ENCODE results near the gene ZNF609. TPM values are rescaled to one million over a fixed set of nuclear protein-coding genes. Genes with fewer than 3 reads are reported as not detected.

Gene ZNF609
- total RNA-seq, 1 donor from 2014 or later = 33.1 TPM

DNA sequence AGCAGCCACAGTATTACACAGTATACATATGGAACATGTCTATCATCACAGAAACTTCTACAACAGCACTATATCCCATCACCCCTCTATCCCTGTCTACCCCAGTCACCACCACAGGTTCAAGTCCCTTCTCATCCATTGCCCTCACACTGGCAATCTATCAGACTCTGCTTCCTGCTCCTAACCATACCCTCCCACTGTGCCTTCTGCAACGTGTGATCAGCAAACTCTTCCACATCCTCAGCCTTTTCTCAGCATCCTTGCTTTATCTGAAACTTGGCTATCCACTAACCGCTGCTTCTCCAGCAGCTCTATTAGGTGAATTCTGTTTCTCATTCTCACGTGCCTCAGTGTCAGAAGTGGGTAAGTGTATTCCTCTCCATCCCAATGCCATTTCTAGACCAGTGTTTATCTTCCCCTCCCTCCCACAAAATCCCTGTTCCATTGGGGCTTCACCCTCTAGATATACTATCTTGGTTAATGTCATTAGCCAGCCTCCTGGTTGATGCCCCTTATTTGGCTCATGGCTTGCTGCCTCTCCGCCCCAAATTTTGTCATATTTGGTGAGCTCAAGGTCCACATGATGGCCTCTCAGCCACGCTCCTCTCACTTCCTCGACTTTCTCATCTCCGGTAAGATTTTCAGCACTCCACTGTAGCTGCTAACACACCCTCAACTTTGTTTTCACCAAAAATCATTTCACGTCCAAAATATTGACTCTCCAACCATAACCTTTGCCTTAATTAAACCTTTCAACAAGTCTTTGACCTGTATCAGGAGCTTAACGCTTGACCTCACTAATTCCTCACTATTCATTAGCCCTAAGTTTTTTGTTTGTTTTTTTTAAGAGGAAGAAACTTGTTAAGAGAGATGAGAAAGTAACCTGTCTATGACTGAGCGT is 245.9 kb downstream of the ZNF609 start:
- no peak for DNase-seq (ENCODE audit: extremely low spot score in 2 of 2)
- H3K27ac ChIP-seq = no peak overlapping the region
- intact Hi-C loops (cut with DNase I) = no loop called here
- H3K9me3 ChIP-seq = no peaks in the 10 kb centered on the region
- no peak overlapping the region for H3K4me3 ChIP-seq
- H3K27me3 ChIP-seq = no peaks in the 10 kb centered on the region
- H3K4me1 ChIP-seq = peaks cover 18% of the 10 kb centered on the region
- H3K36me3 ChIP-seq = no peaks in the 10 kb centered on the region
- TF ChIP-seq POLR2A (IDR thresholded peaks at IDR 0.05) (no peak), POLR2AphosphoS5 (IDR thresholded peaks at IDR 0.05; ENCODE audit: insufficient read depth in 1 of 2, low read depth in 1 of 2) (no peak)
- TF ChIP-seq, protein P1, sequence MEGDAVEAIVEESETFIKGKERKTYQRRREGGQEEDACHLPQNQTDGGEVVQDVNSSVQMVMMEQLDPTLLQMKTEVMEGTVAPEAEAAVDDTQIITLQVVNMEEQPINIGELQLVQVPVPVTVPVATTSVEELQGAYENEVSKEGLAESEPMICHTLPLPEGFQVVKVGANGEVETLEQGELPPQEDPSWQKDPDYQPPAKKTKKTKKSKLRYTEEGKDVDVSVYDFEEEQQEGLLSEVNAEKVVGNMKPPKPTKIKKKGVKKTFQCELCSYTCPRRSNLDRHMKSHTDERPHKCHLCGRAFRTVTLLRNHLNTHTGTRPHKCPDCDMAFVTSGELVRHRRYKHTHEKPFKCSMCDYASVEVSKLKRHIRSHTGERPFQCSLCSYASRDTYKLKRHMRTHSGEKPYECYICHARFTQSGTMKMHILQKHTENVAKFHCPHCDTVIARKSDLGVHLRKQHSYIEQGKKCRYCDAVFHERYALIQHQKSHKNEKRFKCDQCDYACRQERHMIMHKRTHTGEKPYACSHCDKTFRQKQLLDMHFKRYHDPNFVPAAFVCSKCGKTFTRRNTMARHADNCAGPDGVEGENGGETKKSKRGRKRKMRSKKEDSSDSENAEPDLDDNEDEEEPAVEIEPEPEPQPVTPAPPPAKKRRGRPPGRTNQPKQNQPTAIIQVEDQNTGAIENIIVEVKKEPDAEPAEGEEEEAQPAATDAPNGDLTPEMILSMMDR (IDR thresholded peaks at IDR 0.05) = no peak

DNA sequence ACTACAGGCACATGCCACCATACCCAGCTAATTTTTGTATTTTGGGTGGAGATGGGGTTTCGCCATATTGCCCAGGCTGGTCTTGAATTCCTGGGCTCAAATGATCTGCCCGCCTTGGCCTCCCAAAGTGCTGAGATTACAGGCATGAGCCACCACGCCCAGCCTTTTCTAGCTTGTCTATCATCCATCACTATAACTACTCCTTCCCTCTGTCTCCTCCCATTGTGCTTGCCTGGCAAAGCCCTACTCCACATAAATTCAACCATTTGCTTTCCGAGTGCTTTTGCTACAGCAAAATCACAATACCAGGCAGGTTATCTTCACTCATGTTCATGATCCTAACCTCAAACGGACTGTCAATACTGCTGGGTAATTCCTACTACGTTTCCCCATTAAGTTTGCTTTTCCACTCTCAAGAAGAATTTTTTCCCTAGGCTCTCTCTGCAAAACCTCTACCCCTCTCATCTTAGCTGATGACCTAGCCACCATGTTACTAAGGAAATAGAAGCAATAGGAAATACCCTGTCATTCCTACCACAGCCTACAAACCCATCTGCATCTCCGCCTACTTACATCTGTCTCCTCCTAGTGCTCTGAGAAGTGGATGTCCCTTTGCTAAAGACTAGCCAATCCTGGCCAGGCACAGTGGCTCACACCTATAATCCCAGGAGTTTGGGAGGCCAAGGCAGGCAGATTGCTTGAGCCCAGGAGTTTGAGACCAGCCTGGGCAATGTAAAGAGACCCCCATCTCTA is 250.5 kb downstream of the ZNF609 start:
- H3K27me3 ChIP-seq = no peaks in the 10 kb centered on the region
- H3K27ac ChIP-seq = no peak overlapping the region
- no peaks in the 10 kb centered on the region for H3K4me1 ChIP-seq
- no peaks in the 10 kb centered on the region for H3K36me3 ChIP-seq
- DNase-seq (ENCODE audit: extremely low spot score in 2 of 2) = no peak
- H3K4me3 ChIP-seq = no peak overlapping the region
- TF ChIP-seq, protein P1 (IDR thresholded peaks at IDR 0.05) = no peak
- no peak for TF ChIP-seq POLR2A (IDR thresholded peaks at IDR 0.05)
- TF ChIP-seq POLR2AphosphoS5 (IDR thresholded peaks at IDR 0.05; ENCODE audit: insufficient read depth in 1 of 2, low read depth in 1 of 2) = no peak
- intact Hi-C loops (cut with DNase I) = no loop called here
- H3K9me3 ChIP-seq = no peaks in the 10 kb centered on the region

- TF ChIP-seq POLR2AphosphoS5 (IDR thresholded peaks at IDR 0.05; ENCODE audit: insufficient read depth in 1 of 2, low read depth in 1 of 2) = no peak
- no peak for TF ChIP-seq POLR2A (IDR thresholded peaks at IDR 0.05)
- TF ChIP-seq, protein P1 (IDR thresholded peaks at IDR 0.05) = no peak
- H3K9me3 ChIP-seq = no peaks in the 10 kb centered on the region
- H3K27me3 ChIP-seq = no peaks in the 10 kb centered on the region
- no peaks in the 10 kb centered on the region for H3K36me3 ChIP-seq
- intact Hi-C loops (cut with DNase I) = no loop called here
- no peaks in the 10 kb centered on the region for H3K4me1 ChIP-seq
- H3K4me3 ChIP-seq = no peak overlapping the region
- H3K27ac ChIP-seq = no peak overlapping the region
- DNase-seq (ENCODE audit: extremely low spot score in 2 of 2) = no peak
These were observed 252.0 kb downstream of the ZNF609 start for GRCh38 chr15:64712353-64712752.

GRCh38 chr15:64713592-64713991 is 253.2 kb downstream of the ZNF609 start:
- Histone ChIP-seq H3K36me3 (no peaks in the 10 kb centered on the region), H3K27me3 (no peaks in the 10 kb centered on the region), H3K27ac (no peak overlapping the region), H3K4me3 (no peak overlapping the region), H3K9me3 (no peaks in the 10 kb centered on the region), H3K4me1 (peaks cover 6% of the 10 kb centered on the region)
- TF ChIP-seq POLR2A (IDR thresholded peaks at IDR 0.05) (no peak), POLR2AphosphoS5 (IDR thresholded peaks at IDR 0.05; ENCODE audit: insufficient read depth in 1 of 2, low read depth in 1 of 2) (no peak)
- TF ChIP-seq, protein P1 (IDR thresholded peaks at IDR 0.05) = no peak
- intact Hi-C loops (cut with DNase I) = no loop called here
- no peak for DNase-seq (ENCODE audit: extremely low spot score in 2 of 2)
